Measurements from ENCODE around the gene FKRP.

DNA sequence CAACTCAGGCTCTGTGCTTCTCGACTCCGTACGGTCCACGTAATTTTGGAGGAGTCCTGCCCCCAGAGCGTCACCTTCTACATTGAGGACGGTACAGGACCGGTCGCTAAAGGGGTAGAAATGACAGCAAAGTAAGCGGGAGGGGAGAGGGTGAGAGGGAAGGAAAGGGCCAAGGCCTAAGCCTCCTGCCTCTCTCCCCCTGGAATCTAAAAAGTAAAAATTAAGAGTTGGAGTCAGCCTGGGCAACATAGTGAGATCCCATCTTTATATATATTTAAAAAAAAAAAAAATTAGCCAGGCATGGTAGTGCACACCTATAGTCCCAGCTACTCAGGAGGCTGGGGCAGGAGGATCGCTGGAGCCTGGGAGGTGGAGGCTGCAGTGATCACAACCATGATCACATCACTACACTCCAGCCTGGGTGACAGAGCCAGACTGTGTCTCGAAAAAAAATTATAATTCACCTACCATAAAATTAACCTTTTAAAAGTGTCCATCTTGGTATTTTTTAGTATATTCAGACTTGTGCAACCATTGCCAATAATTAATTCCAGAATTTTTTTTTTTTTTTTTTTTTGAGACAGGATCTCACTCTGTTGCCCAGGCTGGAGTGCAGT lies 29.9 kb downstream of the FKRP start:
- TF ChIP-seq POLR2AphosphoS5 (IDR thresholded peaks at IDR 0.05; ENCODE audit: low read depth, low read length) (no peak), POLR2A (IDR thresholded peaks at IDR 0.05; ENCODE audit: borderline replicate concordance, extremely low read depth, insufficient read depth, insufficient read length) (no peak), EZH2phosphoT487 (IDR thresholded peaks at IDR 0.05; ENCODE audit: borderline replicate concordance) (no peak), EZH2 (IDR thresholded peaks at IDR 0.05) (no peak), ZNF274 (IDR thresholded peaks at IDR 0.05; ENCODE audit: low read depth, low read length) (no peak), RAD21 (IDR thresholded peaks at IDR 0.05; ENCODE audit: low read depth) (no peak)
- TF ChIP-seq, protein P1, sequence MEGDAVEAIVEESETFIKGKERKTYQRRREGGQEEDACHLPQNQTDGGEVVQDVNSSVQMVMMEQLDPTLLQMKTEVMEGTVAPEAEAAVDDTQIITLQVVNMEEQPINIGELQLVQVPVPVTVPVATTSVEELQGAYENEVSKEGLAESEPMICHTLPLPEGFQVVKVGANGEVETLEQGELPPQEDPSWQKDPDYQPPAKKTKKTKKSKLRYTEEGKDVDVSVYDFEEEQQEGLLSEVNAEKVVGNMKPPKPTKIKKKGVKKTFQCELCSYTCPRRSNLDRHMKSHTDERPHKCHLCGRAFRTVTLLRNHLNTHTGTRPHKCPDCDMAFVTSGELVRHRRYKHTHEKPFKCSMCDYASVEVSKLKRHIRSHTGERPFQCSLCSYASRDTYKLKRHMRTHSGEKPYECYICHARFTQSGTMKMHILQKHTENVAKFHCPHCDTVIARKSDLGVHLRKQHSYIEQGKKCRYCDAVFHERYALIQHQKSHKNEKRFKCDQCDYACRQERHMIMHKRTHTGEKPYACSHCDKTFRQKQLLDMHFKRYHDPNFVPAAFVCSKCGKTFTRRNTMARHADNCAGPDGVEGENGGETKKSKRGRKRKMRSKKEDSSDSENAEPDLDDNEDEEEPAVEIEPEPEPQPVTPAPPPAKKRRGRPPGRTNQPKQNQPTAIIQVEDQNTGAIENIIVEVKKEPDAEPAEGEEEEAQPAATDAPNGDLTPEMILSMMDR (IDR thresholded peaks at IDR 0.05 in 2 of 3, conservative IDR thresholded peaks at IDR 0.05 in 1 of 3; ENCODE audit: borderline replicate concordance in 1 of 3, insufficient read depth in 1 of 3, low read depth in 2 of 3, low read length in 2 of 3), result no peak
- TF ChIP-seq, protein P2, sequence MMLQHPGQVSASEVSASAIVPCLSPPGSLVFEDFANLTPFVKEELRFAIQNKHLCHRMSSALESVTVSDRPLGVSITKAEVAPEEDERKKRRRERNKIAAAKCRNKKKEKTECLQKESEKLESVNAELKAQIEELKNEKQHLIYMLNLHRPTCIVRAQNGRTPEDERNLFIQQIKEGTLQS (IDR thresholded peaks at IDR 0.05), result no peak
